HG03354 (cell line): ENCODE measurements around the gene OR51B2.
"Not testable (repeated sequence)": the region's sequence is repeated elsewhere in the genome, so short reads cannot be mapped to it uniquely, and the experiment has no call there.

Experiments
- ATAC-seq: cut with Tn5 transposase; IDR thresholded peaks from one replicate; pipeline ENCODE4 v1.9.1; 2021; ENCODE audit warnings: mild to moderate bottlenecking; ENCODE audit not compliant: unreplicated experiment, poor library complexity, severe bottlenecking

OR51B2 gene

GRCh38 chr11:5317292-5317691, 6.8 kb downstream of the OR51B2 start:
- ATAC-seq, result no peak

GRCh38 chr11:5313326-5314023, 10.6 kb downstream of the OR51B2 start:
- ATAC-seq, result not testable (repeated sequence)

- ATAC-seq, result no peak
Measured at GRCh38 chr11:5310423-5310822, 13.7 kb downstream of the OR51B2 start.

GRCh38 chr11:5307256-5308019, 16.7 kb downstream of the OR51B2 start:
- ATAC-seq, result no peak

GRCh38 chr11:5304046-5304445, 20.1 kb downstream of the OR51B2 start:
- no peak for ATAC-seq

- ATAC-seq, result no peak
Measured at GRCh38 chr11:5303626-5304025, 20.5 kb downstream of the OR51B2 start.

- no peak for ATAC-seq
Measured at GRCh38 chr11:5301846-5302245, 22.3 kb downstream of the OR51B2 start, which contains the start of gene OR51B4. Gene OR51B4, minus strand, starts transcription at chr11:5301946. Its CDS starts 0 bp downstream, at chr11:5301946.

GRCh38 chr11:5300251-5300650, 23.8 kb downstream of the OR51B2 start:
- ATAC-seq, result no peak

- ATAC-seq, result no peak
Measured at GRCh38 chr11:5298451-5298850, 25.6 kb downstream of the OR51B2 start.

- ATAC-seq, result no peak
Measured at GRCh38 chr11:5297721-5298323, 26.3 kb downstream of the OR51B2 start.

- not testable (repeated sequence) for ATAC-seq
Measured at GRCh38 chr11:5294342-5294995, 29.6 kb downstream of the OR51B2 start.

- no peak for ATAC-seq
Measured at GRCh38 chr11:5293028-5293427, 31.1 kb downstream of the OR51B2 start.

- peak; percentile 97 for ATAC-seq
Measured at GRCh38 chr11:5291207-5291838, 32.8 kb downstream of the OR51B2 start.

GRCh38 chr11:5290106-5290505, 34.0 kb downstream of the OR51B2 start:
- ATAC-seq, result no peak

GRCh38 chr11:5289696-5290095, 34.4 kb downstream of the OR51B2 start:
- ATAC-seq, result no peak

- ATAC-seq, result no peak
Measured at GRCh38 chr11:5288906-5289550, 35.1 kb downstream of the OR51B2 start.

- no peak for ATAC-seq
Measured at GRCh38 chr11:5288108-5288905, 35.8 kb downstream of the OR51B2 start.

GRCh38 chr11:5286901-5287300, 37.2 kb downstream of the OR51B2 start:
- ATAC-seq, result no peak

- no peak for ATAC-seq
Measured at GRCh38 chr11:5286351-5286750, 37.7 kb downstream of the OR51B2 start.
